ENCODE results near the gene BRD3OS. TPM values are rescaled to one million over a fixed set of nuclear protein-coding genes. Genes with fewer than 3 reads are reported as not detected.

The BRD3OS gene
- total RNA-seq, 4 donors from 2014 or later = 15.3 to 39.0 (median 21.7) TPM

DNA sequence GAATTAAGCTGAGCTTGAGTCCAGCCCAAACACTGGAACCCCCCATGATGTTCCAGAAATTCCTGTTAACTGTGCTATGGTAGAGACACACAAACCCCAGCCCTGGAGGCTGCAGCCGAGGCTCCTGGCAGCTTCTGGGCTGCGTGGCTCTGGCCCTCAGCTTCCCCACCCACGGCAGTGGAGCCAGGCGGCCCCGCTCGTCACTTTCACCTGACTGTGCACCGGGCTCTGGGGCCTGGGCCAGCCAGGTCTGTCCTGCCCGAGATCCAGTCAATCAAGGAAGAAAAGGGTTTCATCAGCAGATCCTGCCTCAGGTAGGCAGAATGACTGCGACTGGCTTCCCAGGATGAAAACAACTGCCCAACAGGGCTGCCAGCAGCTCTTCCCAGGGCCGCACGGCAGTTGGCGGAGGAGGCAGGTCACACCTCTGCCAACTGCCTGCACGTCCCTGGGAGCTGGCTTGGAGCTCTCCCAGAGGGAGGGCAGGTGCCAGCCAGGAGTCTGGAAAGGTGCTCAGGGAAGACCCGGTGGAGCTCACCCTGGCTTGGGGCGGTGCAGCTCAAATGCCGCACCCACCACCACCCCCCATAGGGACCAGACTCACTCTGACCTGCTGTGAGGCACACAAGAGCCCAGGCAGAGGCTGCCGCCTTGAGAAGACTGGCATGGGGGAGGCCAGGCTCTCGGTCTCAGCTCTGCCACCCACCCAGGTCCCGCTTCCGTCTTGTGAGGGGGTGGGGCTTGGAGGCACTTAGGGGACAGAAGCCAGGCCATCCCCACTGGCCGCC, 21.8 kb downstream of the BRD3OS start:
- WGBS, 2 donors (ENCODE audit: low coverage in 1 of 2) = no CpG with 5 or more reads among the region's 21 CpGs
- no peak for TF ChIP-seq POLR2AphosphoS5 (IDR thresholded peaks at IDR 0.05)
- no peak for TF ChIP-seq EP300 (IDR thresholded peaks at IDR 0.05)
- no peak for TF ChIP-seq POLR2A (IDR thresholded peaks at IDR 0.05)
- TF ChIP-seq, protein P1, sequence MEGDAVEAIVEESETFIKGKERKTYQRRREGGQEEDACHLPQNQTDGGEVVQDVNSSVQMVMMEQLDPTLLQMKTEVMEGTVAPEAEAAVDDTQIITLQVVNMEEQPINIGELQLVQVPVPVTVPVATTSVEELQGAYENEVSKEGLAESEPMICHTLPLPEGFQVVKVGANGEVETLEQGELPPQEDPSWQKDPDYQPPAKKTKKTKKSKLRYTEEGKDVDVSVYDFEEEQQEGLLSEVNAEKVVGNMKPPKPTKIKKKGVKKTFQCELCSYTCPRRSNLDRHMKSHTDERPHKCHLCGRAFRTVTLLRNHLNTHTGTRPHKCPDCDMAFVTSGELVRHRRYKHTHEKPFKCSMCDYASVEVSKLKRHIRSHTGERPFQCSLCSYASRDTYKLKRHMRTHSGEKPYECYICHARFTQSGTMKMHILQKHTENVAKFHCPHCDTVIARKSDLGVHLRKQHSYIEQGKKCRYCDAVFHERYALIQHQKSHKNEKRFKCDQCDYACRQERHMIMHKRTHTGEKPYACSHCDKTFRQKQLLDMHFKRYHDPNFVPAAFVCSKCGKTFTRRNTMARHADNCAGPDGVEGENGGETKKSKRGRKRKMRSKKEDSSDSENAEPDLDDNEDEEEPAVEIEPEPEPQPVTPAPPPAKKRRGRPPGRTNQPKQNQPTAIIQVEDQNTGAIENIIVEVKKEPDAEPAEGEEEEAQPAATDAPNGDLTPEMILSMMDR (IDR thresholded peaks at IDR 0.05) = no peak
- no peak overlapping the region for H3K27ac ChIP-seq
- no peaks in the 10 kb centered on the region for H3K9me3 ChIP-seq
- peaks cover 0 to 99% of the 10 kb centered on the region in 2 donors for H3K36me3 ChIP-seq
- no peak for ATAC-seq
- H3K4me1 ChIP-seq = peaks cover 0 to 12% (median 0%) of the 10 kb centered on the region in 3 donors
- no peaks in the 10 kb centered on the region for H3K27me3 ChIP-seq
- no peak overlapping the region for H3K4me3 ChIP-seq

DNA sequence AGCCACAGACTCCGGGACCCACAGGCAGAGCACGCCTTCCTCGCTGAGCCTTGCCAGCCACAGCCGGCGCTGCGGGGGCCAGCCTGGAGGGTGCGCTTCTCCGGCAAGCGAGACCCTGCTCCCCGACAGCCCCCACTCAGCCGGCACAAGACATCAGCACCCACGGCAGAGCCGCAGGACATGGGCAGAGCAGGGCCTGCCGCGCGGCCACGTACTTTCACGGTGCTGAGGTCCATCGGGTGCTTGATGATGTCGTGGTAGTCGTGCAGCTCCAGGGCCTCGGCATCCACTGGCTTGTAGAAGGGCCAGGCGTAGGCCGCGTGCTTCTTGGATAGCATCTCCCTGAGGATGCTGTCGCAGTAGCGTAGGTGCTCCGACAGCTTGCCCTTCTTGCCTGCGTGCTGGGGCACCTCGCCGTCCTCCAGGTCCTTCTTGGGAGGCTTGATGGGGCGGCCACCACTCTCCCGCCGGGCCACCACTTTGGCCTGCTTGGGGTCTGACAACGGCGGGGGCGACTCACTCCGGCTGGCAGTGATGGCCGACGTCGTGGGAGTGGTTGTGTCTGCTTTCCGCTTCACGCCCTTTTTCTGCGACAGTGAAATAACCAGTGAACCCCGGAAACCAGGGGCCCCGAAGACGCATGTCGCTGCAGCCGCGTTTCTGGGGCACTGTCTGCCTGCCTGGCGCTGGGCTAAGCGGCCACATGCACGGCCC, 22.7 kb downstream of the BRD3OS start:
- ATAC-seq = no peak
- 89 to 93% methylated on average over 3 to 5 of the region's 53 CpGs for WGBS, 2 donors (ENCODE audit: low coverage in 1 of 2)
- no peaks in the 10 kb centered on the region for H3K9me3 ChIP-seq
- H3K27me3 ChIP-seq = no peaks in the 10 kb centered on the region
- TF ChIP-seq, protein P1 (IDR thresholded peaks at IDR 0.05) = no peak
- TF ChIP-seq POLR2AphosphoS5 (IDR thresholded peaks at IDR 0.05) = no peak
- TF ChIP-seq EP300 (IDR thresholded peaks at IDR 0.05) = no peak
- no peak for TF ChIP-seq POLR2A (IDR thresholded peaks at IDR 0.05)
- peaks cover 0 to 100% of the 10 kb centered on the region in 2 donors for H3K36me3 ChIP-seq
- no peak overlapping the region for H3K27ac ChIP-seq
- peaks cover 0 to 13% (median 0%) of the 10 kb centered on the region in 3 donors for H3K4me1 ChIP-seq
- no peak overlapping the region for H3K4me3 ChIP-seq

DNA sequence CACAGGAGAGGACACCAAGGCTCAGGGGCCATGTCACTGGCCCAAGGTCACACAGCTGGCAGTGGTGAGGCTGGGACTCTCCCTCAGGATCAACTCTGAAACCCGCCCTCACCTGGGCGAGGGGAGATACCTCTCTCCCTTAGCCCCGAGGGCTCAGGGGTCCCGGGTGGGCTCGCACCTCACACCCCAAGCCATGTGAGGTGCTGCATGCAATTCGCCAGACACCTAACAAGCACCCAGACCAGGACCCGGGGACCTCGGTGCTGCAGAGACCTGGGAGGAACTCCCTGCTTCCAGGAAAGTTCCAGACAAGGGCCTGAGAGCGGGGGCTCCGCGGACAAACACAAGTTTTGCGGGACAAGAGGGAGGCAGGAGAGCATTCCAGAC, 23.3 kb downstream of the BRD3OS start:
- Histone ChIP-seq H3K4me1 (peaks cover 0 to 18% (median 0%) of the 10 kb centered on the region in 3 donors), H3K27ac (no peak overlapping the region), H3K9me3 (no peaks in the 10 kb centered on the region), H3K4me3 (no peak overlapping the region), H3K27me3 (no peaks in the 10 kb centered on the region), H3K36me3 (peaks cover 0 to 100% of the 10 kb centered on the region in 2 donors)
- no CpG with 5 or more reads among the region's 12 CpGs for WGBS, 2 donors (ENCODE audit: low coverage in 1 of 2)
- TF ChIP-seq, protein P1 (IDR thresholded peaks at IDR 0.05) = no peak
- no peak for TF ChIP-seq EP300 (IDR thresholded peaks at IDR 0.05)
- TF ChIP-seq POLR2AphosphoS5 (IDR thresholded peaks at IDR 0.05) = no peak
- TF ChIP-seq POLR2A (IDR thresholded peaks at IDR 0.05) = no peak
- ATAC-seq = no peak

DNA sequence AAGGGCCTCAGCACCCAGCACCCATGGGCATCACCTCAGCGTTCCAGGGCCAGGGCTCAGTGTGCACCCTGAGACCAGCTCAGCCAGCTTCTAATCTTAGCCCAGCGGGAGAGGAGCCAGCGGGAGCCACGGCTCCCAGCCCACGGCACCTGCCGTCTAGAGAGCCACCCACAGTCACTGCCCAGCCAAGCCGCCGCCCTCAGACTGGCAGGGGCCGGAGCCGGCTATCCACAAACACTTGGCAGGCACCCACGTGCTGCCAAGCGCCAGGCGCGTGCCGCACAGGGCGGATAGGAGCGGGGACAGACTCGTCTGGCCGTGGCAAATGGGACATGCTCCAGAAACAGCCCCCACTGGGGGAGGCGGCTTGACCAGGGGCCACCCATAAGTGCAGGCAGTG, 24.0 kb downstream of the BRD3OS start:
- H3K9me3 ChIP-seq = no peaks in the 10 kb centered on the region
- TF ChIP-seq POLR2AphosphoS5 (IDR thresholded peaks at IDR 0.05) (no peak), POLR2A (IDR thresholded peaks at IDR 0.05) (no peak), EP300 (IDR thresholded peaks at IDR 0.05) (no peak)
- TF ChIP-seq, protein P1 (IDR thresholded peaks at IDR 0.05) = no peak
- no peak overlapping the region for H3K4me3 ChIP-seq
- no peaks in the 10 kb centered on the region for H3K27me3 ChIP-seq
- WGBS, 2 donors (ENCODE audit: low coverage in 1 of 2) = no CpG with 5 or more reads among the region's 20 CpGs
- ATAC-seq = no peak
- H3K36me3 ChIP-seq = peaks cover 0 to 99% of the 10 kb centered on the region in 2 donors
- peaks cover 0 to 22% (median 0%) of the 10 kb centered on the region in 3 donors for H3K4me1 ChIP-seq
- H3K27ac ChIP-seq = no peak overlapping the region

All from gastroesophageal sphincter (tissue), 4 donors.